ENCODE measurements around the gene ITFG1. TPM values are rescaled to one million over a fixed set of nuclear protein-coding genes. Genes with fewer than 3 reads are reported as not detected.
"Not testable (repeated sequence)": the region's sequence is repeated elsewhere in the genome, so short reads cannot be mapped to it uniquely, and the experiment has no call there.

ITFG1 gene
- total RNA-seq, 2 donors from 2014 or later, result 8.4 to 15.3 TPM

- H3K36me3 Mint-ChIP-seq (ENCODE audit: low read depth), result no peaks in the 10 kb centered on the region
- no peak overlapping the region for H3K4me3 Mint-ChIP-seq
- H3K9me3 Mint-ChIP-seq, result no peaks in the 10 kb centered on the region
- no peaks in the 10 kb centered on the region for H3K27me3 Mint-ChIP-seq
- no peak for ATAC-seq (replicated peaks)
- H3K27ac Mint-ChIP-seq, result no peak overlapping the region
- no peaks in the 10 kb centered on the region for H3K4me1 Mint-ChIP-seq
Measured at GRCh38 chr16:47180073-47180472, 280.8 kb downstream of the ITFG1 start.

GRCh38 chr16:47175152-47175551 is 285.7 kb downstream of the ITFG1 start:
- no peak for ATAC-seq (replicated peaks)
- Mint-ChIP-seq H3K4me1 (no peaks in the 10 kb centered on the region), H3K27ac (no peak overlapping the region), H3K4me3 (no peak overlapping the region), H3K27me3 (no peaks in the 10 kb centered on the region), H3K9me3 (no peaks in the 10 kb centered on the region), H3K36me3 (ENCODE audit: low read depth) (no peaks in the 10 kb centered on the region)

GRCh38 chr16:47162670-47163420 is 298.0 kb downstream of the ITFG1 start:
- Mint-ChIP-seq H3K27me3 (no peaks in the 10 kb centered on the region), H3K4me3 (no peak overlapping the region), H3K27ac (no peak overlapping the region), H3K4me1 (no peaks in the 10 kb centered on the region), H3K36me3 (ENCODE audit: low read depth) (peaks cover 5% of the 10 kb centered on the region), H3K9me3 (no peaks in the 10 kb centered on the region)
- ATAC-seq (replicated peaks), result no peak

- H3K27ac Mint-ChIP-seq, result no peak overlapping the region
- no peak overlapping the region for H3K4me3 Mint-ChIP-seq
- H3K27me3 Mint-ChIP-seq, result no peaks in the 10 kb centered on the region
- peaks cover 14% of the 10 kb centered on the region for H3K36me3 Mint-ChIP-seq (ENCODE audit: low read depth)
- H3K9me3 Mint-ChIP-seq, result no peaks in the 10 kb centered on the region
- no peak for ATAC-seq (replicated peaks)
- H3K4me1 Mint-ChIP-seq, result no peaks in the 10 kb centered on the region
Measured at GRCh38 chr16:47161464-47161863, 299.4 kb downstream of the ITFG1 start.

- no peak for ATAC-seq (replicated peaks)
- H3K27me3 Mint-ChIP-seq, result no peaks in the 10 kb centered on the region
- no peak overlapping the region for H3K27ac Mint-ChIP-seq
- H3K36me3 Mint-ChIP-seq (ENCODE audit: low read depth), result peaks cover 16% of the 10 kb centered on the region
- H3K4me1 Mint-ChIP-seq, result no peaks in the 10 kb centered on the region
- no peak overlapping the region for H3K4me3 Mint-ChIP-seq
- H3K9me3 Mint-ChIP-seq, result no peaks in the 10 kb centered on the region
Measured at GRCh38 chr16:47160422-47160821, 300.4 kb downstream of the ITFG1 start.

GRCh38 chr16:47158992-47159391 is 301.9 kb downstream of the ITFG1 start:
- Mint-ChIP-seq H3K4me1 (no peaks in the 10 kb centered on the region), H3K27ac (no peak overlapping the region), H3K4me3 (no peak overlapping the region), H3K9me3 (no peaks in the 10 kb centered on the region), H3K27me3 (no peaks in the 10 kb centered on the region), H3K36me3 (ENCODE audit: low read depth) (peaks cover 16% of the 10 kb centered on the region)
- ATAC-seq (replicated peaks), result no peak

GRCh38 chr16:47156680-47157215 is 304.1 kb downstream of the ITFG1 start:
- Mint-ChIP-seq H3K27me3 (no peaks in the 10 kb centered on the region), H3K4me3 (no peak overlapping the region), H3K4me1 (no peaks in the 10 kb centered on the region), H3K36me3 (ENCODE audit: low read depth) (peaks cover 32% of the 10 kb centered on the region), H3K27ac (no peak overlapping the region), H3K9me3 (peaks cover 12% of the 10 kb centered on the region)
- no peak for ATAC-seq (replicated peaks)

GRCh38 chr16:47152501-47152900 is 308.4 kb downstream of the ITFG1 start:
- not testable (repeated sequence) for H3K4me3 Mint-ChIP-seq; ATAC-seq (replicated peaks); H3K27ac Mint-ChIP-seq; H3K4me1 Mint-ChIP-seq; H3K27me3 Mint-ChIP-seq
- Mint-ChIP-seq H3K36me3 (ENCODE audit: low read depth) (peaks cover 27% of the 10 kb centered on the region), H3K9me3 (peaks cover 13% of the 10 kb centered on the region)

- H3K27ac Mint-ChIP-seq, result peak overlapping the region; percentile 8
Measured at GRCh38 chr16:47150067-47150466, 310.8 kb downstream of the ITFG1 start.

GRCh38 chr16:47144559-47144877 is 316.3 kb downstream of the ITFG1 start:
- Mint-ChIP-seq H3K4me1 (peaks cover 9% of the 10 kb centered on the region), H3K36me3 (ENCODE audit: low read depth) (peaks cover 10% of the 10 kb centered on the region), H3K27ac (peak overlapping the region; percentile 63), H3K9me3 (no peaks in the 10 kb centered on the region), H3K4me3 (peak overlapping the region; percentile 77), H3K27me3 (no peaks in the 10 kb centered on the region)
- no peak for ATAC-seq (replicated peaks)

More at GRCh38 chr16:47150067-47150466, 310.8 kb downstream of the ITFG1 start:
- Mint-ChIP-seq H3K27me3 (no peaks in the 10 kb centered on the region), H3K4me1 (no peaks in the 10 kb centered on the region), H3K4me3 (no peak overlapping the region), H3K9me3 (peaks cover 13% of the 10 kb centered on the region), H3K36me3 (ENCODE audit: low read depth) (peaks cover 15% of the 10 kb centered on the region)
- no peak for ATAC-seq (replicated peaks)

- no peaks in the 10 kb centered on the region for H3K9me3 Mint-ChIP-seq
- no peaks in the 10 kb centered on the region for H3K27me3 Mint-ChIP-seq
- H3K4me1 Mint-ChIP-seq, result peaks cover 15% of the 10 kb centered on the region
- peak within 1 kb of the TSS; percentile 93 for H3K4me3 Mint-ChIP-seq
- peak; percentile 67 for ATAC-seq (replicated peaks)
- H3K27ac Mint-ChIP-seq, result peak within 1 kb of the TSS; percentile 63
- peaks cover 10% of the 10 kb centered on the region for H3K36me3 Mint-ChIP-seq (ENCODE audit: low read depth)
Measured at GRCh38 chr16:47143677-47144558, 316.9 kb downstream of the ITFG1 start, which contains the start of gene NETO2. Gene NETO2, minus strand, starts transcription at chr16:47143945. Its CDS starts 333 bp downstream, at chr16:47143612.

- H3K4me3 Mint-ChIP-seq, result peak overlapping the region; percentile 93
- ATAC-seq (replicated peaks), result peak; percentile 80
- peaks cover 24% of the 10 kb centered on the region for H3K4me1 Mint-ChIP-seq
- no peaks in the 10 kb centered on the region for H3K9me3 Mint-ChIP-seq
- no peak overlapping the region for H3K27ac Mint-ChIP-seq
- no peaks in the 10 kb centered on the region for H3K27me3 Mint-ChIP-seq
- H3K36me3 Mint-ChIP-seq (ENCODE audit: low read depth), result peaks cover 10% of the 10 kb centered on the region
Measured at GRCh38 chr16:47142821-47143676, 317.8 kb downstream of the ITFG1 start.

GRCh38 chr16:47142486-47142820 is 318.4 kb downstream of the ITFG1 start:
- H3K27ac Mint-ChIP-seq, result peak overlapping the region; percentile 77
- no peak for ATAC-seq (replicated peaks)
- H3K4me3 Mint-ChIP-seq, result peak overlapping the region; percentile 93
- H3K9me3 Mint-ChIP-seq, result no peaks in the 10 kb centered on the region
- H3K36me3 Mint-ChIP-seq (ENCODE audit: low read depth), result peaks cover 10% of the 10 kb centered on the region
- H3K4me1 Mint-ChIP-seq, result peaks cover 30% of the 10 kb centered on the region
- H3K27me3 Mint-ChIP-seq, result no peaks in the 10 kb centered on the region
